Gastrocnemius medialis (tissue), 4 donors: ENCODE measurements around the gene CCR3. TPM values are rescaled to one million over a fixed set of nuclear protein-coding genes. Genes with fewer than 3 reads are reported as not detected.

Source experiments
- ATAC-seq, 2 donors: fragments of 150-250 bp; one replicate each; pipeline ENCODE4 v1.9.1; 2016
- DNase-seq, 2 donors: peaks; one replicate each; pipeline ENCODE4 v3.0.0-alpha.2; 2019
- H3K27ac ChIP-seq, 4 donors: fragments of 200-600 bp; sonication (generic); 1 replicate in 1 of 4; 2 replicates in 3 of 4; pipeline ENCODE4 v1.5.1; 2016 to 2018; ENCODE audit warnings: mild to moderate bottlenecking in 2 of 4, moderate library complexity in 1 of 4
- H3K27me3 ChIP-seq, 3 donors: fragments of 200-600 bp; sonication (generic) in 2 of 3; 1 replicate in 1 of 3; 2 replicates in 2 of 3; pipeline versions ENCODE4 v1.5.1 to v1.6.0; 2016 to 2019; ENCODE audit warnings: mild to moderate bottlenecking in 1 of 3, moderate library complexity in 1 of 3
- H3K36me3 ChIP-seq, 2 donors: fragments of 200-600 bp; sonication (generic) in 1 of 2; one replicate each; pipeline ENCODE4 v1.5.1; 2017 to 2018
- H3K4me1 ChIP-seq, 2 donors: fragments of 200-600 bp; sonication (generic) in 1 of 2; one replicate each; pipeline ENCODE4 v1.5.1; 2016 to 2017; ENCODE audit warnings: mild to moderate bottlenecking in 2 of 2
- H3K4me3 ChIP-seq, 4 donors: fragments of 200-600 bp; sonication (generic) in 3 of 4; 1 replicate in 1 of 4; 2 replicates in 3 of 4; pipeline ENCODE4 v1.5.1; 2016 to 2019; ENCODE audit warnings: mild to moderate bottlenecking in 2 of 4
- H3K9me3 ChIP-seq, 3 donors: fragments of 200-600 bp; sonication (generic) in 2 of 3; 1 replicate in 1 of 3; 2 replicates in 2 of 3; pipeline ENCODE4 v1.5.1; 2016 to 2019
- CTCF ChIP-seq, 5 experiments: fragments of 450-650 bp in 3 of 5; fragments of 200-600 bp in 2 of 5; sonication (generic) in 2 of 5; IDR thresholded peaks in 4 of 5; conservative IDR thresholded peaks in 1 of 5; 1 replicate in 4 of 5; 2 replicates in 1 of 5; pipeline ENCODE4 v1.5.1; 2016 to 2019; ENCODE audit warnings: antibody characterized with exemption in 5 of 5, mild to moderate bottlenecking in 3 of 5, moderate library complexity in 3 of 5
- POLR2A ChIP-seq, 2 donors: fragments of 450-650 bp; IDR thresholded peaks; one replicate each; pipeline ENCODE4 v1.6.1; 2017; ENCODE audit warnings: antibody characterized with exemption in 2 of 2, mild to moderate bottlenecking in 2 of 2, moderate library complexity in 2 of 2
- in situ Hi-C, 4 donors: fragments of 200-750 bp; cut with MboI; loops; one replicate each; pipeline versions ENCODE4 v1.15.0 to v1.8.0; 2017; ENCODE audit warnings: low sequenced_read_pairs in 4 of 4
- intact Hi-C: fragments of 100-400 bp; cut with DNase I; formaldehyde crosslinking; loops from one replicate; pipeline ENCODE4 v1.15.1; 2023; ENCODE audit warnings: low total_unique reads
- total RNA-seq, 4 donors: library from RNA; depleted of rRNA; stranded (reverse); fragments of >200 nt; gene quantifications; one replicate each; pipeline versions ENCODE4 v1.1.0 to v1.2.3, GENCODE V29; 2016

CCR3 gene
- not detected for total RNA-seq

GRCh38 chr3:46242120-46242519 lies at the start of gene CCR3:
TSS of gene CCR3 (plus strand) at chr3:46242460. CDS start at chr3:46265159, 22,699 bp downstream.
- no peak within 1 kb of the TSS for H3K4me3 ChIP-seq
- no peak within 1 kb of the TSS for H3K27ac ChIP-seq
- H3K9me3 ChIP-seq = no peaks in the 10 kb centered on the region
- intact Hi-C loops (no loop called here), in situ Hi-C loops (no loop called here)
- no peaks in the 10 kb centered on the region for H3K36me3 ChIP-seq
- ATAC-seq = no peak
- no peaks in the 10 kb centered on the region for H3K27me3 ChIP-seq
- TF ChIP-seq CTCF (IDR thresholded peaks at IDR 0.05 in 4 of 5, conservative IDR thresholded peaks at IDR 0.05 in 1 of 5) (no peak), POLR2A (IDR thresholded peaks at IDR 0.05) (no peak)
- DNase-seq = no peak
- no peaks in the 10 kb centered on the region for H3K4me1 ChIP-seq

DNA sequence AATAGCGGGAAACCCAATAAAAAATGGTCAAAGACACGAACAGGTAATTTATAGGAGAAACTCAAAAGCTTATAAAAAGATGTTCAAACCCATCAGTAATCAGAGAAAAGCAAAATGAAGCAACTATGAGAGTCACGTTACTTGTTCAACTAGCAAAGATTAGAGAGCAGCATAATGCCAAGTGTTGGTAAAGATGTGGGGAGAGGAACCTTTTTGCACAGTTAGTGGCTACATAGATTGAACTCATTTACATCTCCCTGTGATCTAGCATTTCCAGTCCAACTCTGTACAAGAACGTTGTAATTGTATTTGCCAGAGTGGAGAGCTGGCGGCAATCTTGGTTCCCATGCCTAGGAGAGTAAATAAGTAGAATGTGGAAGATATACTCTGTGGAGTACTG lies 49.3 kb upstream of the CCR3 start:
- no peaks in the 10 kb centered on the region for H3K27me3 ChIP-seq
- in situ Hi-C loops = no loop called here
- intact Hi-C loops = no loop called here
- H3K9me3 ChIP-seq = no peaks in the 10 kb centered on the region
- TF ChIP-seq POLR2A (IDR thresholded peaks at IDR 0.05) (no peak), CTCF (IDR thresholded peaks at IDR 0.05 in 4 of 5, conservative IDR thresholded peaks at IDR 0.05 in 1 of 5) (no peak)
- ATAC-seq (no peak), DNase-seq (no peak)
- no peak overlapping the region for H3K4me3 ChIP-seq
- H3K27ac ChIP-seq = no peak overlapping the region
- H3K36me3 ChIP-seq = no peaks in the 10 kb centered on the region
- H3K4me1 ChIP-seq = no peaks in the 10 kb centered on the region

- DNase-seq (no peak), ATAC-seq (no peak)
- no peak for TF ChIP-seq CTCF (IDR thresholded peaks at IDR 0.05 in 4 of 5, conservative IDR thresholded peaks at IDR 0.05 in 1 of 5)
- TF ChIP-seq POLR2A (IDR thresholded peaks at IDR 0.05) = no peak
- H3K9me3 ChIP-seq = no peaks in the 10 kb centered on the region
- no peak overlapping the region for H3K4me3 ChIP-seq
- no peaks in the 10 kb centered on the region for H3K36me3 ChIP-seq
- in situ Hi-C loops (no loop called here), intact Hi-C loops (no loop called here)
- H3K27ac ChIP-seq = no peak overlapping the region
- no peaks in the 10 kb centered on the region for H3K27me3 ChIP-seq
- H3K4me1 ChIP-seq = no peaks in the 10 kb centered on the region
Observed at GRCh38 chr3:46193436-46193835, 48.8 kb upstream of the CCR3 start.

GRCh38 chr3:46194868-46195553 lies 47.2 kb upstream of the CCR3 start:
- TF ChIP-seq POLR2A (IDR thresholded peaks at IDR 0.05) (no peak), CTCF (IDR thresholded peaks at IDR 0.05 in 4 of 5, conservative IDR thresholded peaks at IDR 0.05 in 1 of 5) (no peak)
- in situ Hi-C loops (no loop called here), intact Hi-C loops (no loop called here)
- H3K4me1 ChIP-seq = no peaks in the 10 kb centered on the region
- ATAC-seq = no peak
- H3K27ac ChIP-seq = no peak overlapping the region
- H3K27me3 ChIP-seq = no peaks in the 10 kb centered on the region
- no peak for DNase-seq
- no peaks in the 10 kb centered on the region for H3K36me3 ChIP-seq
- H3K9me3 ChIP-seq = no peaks in the 10 kb centered on the region
- H3K4me3 ChIP-seq = no peak overlapping the region
